IPS DF 4.7 (cell line): ENCODE measurements around the gene KCNK5.

Experiments used
- DNase-seq: peaks from one replicate; pipeline ENCODE4 v3.0.0-alpha.2; 2013; ENCODE audit warnings: low spot score; ENCODE audit errors: extremely low read depth

KCNK5 gene

DNA sequence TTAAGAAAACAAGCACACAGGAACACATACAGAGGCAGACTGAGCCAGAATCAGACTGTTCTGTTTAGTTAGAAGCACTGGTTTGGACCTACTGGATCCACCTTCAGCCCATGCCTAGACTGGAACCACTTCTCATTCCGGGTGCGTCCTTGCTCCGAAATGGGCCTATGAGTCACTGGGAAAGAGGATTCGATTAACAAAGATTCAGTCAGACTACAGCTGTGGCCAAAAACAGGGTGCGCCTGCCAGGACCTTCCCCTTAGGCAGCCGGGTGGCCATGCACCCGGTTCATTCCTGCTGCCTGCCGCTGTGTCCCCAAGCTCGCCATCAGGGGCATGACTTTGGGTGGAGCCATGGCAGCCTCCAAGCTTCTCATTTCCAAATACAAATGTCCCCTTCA is 14.5 kb upstream of the KCNK5 start:
- no peak for DNase-seq

DNA sequence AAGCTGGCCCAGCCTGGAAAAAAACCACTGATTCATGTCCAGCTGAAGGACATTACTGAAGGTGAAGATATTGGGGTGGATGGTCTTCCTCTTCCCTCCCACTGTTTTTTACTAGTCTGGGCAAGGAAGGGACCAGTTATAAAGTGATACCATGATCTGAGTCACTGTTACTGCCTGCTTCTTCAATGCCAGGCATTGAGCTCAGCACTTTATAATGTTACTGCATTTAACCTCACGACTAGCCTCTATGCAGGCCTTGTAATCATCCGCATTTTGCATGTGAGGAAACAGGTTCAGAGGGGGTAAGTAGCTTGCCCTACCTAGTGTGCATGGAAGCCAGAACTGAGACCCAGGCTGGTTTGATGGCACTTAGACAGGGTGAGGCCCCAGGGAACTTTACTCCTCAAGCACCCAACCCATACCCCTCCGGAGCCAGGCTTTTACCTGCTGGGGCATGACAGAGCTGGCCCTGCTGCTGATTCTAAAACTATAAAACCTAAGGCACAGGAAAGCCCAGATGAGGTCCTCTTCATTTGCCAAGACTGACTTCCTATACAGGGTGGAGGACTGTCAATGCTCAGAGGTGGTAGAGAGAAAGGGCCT is 11.0 kb upstream of the KCNK5 start:
- DNase-seq = no peak

DNA sequence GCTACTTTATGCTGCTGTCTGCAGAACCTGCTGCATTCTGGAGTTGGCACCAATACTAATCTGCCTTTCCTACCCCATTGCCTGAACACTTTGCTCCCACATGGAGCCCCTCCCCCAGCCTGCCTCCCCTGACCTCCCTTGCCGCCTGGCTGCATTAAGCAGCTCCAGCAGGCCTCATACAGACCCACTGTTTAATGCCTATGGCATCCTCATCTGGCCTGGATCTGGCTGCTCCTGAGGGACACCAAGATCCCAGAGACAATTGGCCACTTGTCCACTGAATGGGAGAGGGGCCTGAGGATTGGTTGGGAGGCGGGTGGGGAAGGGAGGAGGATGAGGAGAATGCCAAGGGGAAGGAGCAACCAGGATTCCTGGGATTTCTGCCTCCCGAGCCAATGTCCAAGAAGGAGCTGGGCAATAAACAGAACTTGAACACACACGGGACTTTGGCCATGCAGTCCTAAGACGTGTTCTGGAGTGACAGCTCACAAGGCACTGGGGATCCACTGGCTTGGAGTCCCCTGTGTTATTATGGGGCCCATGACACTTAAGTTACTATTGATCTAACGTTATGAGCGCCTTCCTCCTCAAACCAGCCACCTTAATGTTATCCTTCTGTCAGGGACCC is 10.4 kb upstream of the KCNK5 start:
- no peak for DNase-seq

DNA sequence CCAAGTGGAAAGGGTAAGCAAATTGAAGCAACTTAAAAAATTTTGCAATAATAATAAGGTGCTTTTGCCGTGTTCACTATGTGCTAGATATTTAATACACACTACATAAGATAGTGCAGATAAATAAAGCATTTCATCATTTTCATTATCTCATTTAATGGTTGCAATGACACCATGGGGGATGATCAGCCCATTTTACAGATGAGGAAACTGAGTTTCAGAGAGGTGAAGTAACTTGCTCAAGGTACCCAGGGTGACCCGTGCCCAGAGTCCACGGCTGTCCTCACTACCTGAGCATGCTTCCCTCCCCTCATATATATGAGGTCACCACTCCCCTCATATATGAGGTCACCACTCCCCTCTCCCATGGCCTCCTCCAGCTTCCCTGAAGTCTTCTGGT is 7.5 kb upstream of the KCNK5 start:
- no peak for DNase-seq

DNA sequence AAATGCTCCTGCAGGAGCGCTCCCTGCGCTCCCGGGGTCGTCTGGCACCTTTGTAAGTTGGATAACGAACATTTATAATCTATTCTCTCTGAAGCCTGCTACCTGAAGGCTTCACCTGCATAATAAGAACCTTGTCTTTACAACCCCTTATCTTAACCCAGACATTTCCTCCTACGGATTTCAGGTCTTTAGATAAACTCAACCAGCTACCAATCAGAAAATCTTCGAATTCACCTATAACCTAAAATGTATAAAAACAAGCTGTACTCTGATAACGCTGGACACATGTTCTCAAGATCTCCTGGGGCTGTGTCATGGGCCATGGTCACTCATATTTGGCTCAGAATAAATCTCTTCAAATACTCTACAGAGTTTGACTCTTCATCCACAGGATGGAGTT is 4.1 kb upstream of the KCNK5 start:
- no peak for DNase-seq

DNA sequence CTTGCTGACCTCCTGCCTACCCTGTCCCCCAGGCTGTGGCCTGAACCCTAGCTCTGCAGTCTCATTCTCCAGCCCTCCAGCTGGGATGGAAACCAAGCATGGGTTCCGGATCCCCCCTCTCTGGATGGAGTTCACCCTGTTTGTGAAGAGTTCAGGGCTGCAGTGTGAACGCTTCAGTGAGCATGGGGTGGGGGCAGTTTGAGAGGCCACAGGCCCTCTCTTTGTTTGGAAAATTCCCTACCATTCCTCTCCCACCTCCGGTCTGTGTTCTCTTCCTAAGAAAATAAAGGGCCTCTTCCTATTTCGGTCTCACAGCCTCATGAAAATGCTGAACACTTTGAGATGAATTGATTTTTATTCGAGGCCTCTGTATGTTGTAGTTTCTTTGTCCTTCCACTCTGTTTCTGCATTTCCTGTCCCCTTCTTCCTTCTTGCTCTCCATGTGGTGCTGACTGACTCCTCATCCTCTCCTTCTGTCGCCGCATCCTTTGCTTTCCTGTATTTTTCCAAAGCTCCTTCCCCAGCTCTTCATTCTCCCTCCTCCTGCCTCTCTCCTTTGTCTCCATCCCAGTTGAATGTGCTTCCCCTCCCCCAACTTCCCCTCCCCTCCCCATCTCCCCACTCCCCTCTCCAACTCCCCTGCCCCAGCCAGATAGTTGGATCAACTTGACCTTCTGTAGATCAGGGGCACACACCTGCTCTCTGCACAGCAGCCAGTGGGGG is 2.4 kb upstream of the KCNK5 start:
- DNase-seq = no peak

DNA sequence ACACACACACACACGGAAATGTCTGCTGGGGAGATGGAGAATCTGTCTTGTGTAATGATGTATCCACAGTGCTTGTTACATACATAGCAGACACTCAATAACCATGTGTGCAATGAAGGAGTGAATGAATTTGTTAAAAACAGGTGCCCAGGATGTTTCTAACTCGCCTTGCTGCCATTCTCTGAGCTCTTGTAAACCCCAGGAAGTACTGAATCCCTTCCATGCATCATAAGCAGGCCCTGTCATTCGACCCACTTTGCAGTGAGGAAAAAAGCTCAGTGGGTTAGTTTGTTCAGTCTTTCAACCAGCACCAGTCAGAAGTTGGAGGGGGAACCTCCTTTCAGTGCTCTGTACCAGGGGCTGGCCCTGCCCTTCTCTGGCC is 1.4 kb upstream of the KCNK5 start:
- DNase-seq = no peak

DNA sequence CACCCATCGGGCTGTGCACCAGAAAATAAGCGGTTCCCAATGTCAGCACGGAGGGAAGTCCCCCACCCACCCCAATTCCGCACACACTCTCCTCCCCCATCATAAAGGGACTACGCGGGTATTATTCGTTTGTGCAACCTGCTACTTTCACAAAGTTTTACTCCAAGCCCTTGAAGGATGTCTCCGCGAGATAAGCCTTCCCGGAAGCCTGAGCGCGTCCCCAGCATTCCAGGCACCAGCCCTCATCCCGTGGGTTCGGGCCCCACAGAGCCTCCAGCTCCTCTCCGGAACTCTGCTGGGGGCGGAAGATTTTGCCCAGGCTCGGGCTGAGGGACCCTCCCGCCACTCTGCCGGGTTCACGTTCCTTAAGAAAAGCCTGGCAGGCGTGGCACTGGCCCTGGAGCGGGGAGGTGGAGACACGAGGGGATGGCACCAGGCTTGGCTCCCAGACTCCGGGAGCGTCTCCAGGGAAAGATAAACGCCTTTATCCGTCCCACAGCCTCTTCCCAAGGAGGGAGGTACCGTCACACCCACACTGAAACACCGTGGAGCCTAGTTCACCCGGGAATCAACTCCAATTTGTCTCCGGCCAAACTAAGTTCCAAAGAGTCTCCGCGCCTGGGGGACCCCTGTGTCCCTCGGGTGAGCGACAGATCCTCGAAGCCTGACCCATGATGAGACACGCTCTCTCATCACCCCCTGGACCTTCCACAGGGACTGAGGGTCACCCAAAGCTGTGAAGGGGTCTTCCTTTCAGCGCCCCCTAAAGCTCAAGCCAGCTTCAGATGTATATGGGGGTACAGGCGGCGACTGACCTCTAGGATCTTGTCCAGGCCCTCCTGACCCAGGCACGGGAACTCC is 934 bp downstream of the KCNK5 start:
- no peak for DNase-seq

DNA sequence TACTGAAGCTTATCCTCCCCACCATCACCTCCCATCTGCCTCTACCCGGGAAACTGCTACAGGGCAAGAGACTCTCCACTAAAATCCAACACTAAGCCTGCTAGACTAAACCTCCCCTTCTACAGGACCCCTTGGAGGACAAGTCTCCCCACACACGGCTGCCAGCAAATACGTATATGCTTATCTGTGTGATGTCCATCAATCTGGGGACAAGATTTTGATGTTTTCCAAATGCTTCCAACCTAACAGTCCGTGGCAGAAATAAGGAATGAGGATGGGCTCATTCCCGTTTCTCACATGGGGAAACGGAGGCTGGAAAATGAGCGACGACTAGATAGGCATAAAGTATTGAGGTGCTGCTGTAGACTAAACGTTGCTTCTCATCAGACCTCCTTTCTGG is 1.8 kb downstream of the KCNK5 start:
- DNase-seq = no peak

DNA sequence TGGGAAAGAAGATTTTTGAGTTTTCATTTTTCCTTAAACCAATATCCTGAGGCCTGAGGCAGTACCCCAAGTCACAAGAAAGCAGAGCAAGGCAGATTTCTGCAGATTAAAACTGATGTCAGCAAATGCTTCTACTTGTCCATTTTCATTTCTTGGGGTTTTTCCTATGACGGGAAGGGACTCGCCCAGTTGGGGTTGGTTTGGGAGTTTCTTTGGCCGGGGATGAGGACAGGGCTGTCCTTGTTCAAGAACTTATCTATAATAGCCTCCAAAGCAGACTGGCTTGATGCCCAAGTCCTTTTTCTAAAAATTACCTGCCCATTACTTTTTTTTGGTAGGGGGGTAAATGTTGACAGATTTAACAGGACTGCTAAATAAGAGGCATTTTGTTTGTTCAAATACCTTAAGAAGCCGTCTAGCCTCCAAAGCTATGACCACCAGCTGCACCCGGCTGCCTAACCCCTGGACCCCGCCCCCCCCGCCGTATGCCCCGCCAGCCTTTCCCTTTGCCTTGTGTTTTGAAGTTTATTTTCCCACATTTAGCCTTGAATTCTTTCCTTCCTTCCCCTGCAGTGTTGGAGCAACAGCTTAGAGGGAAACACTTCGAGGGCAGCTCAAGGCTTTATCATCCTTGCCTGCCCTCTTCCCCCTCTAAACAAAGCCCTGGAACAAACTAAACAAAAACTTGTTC is 2.5 kb downstream of the KCNK5 start:
- DNase-seq = no peak

DNA sequence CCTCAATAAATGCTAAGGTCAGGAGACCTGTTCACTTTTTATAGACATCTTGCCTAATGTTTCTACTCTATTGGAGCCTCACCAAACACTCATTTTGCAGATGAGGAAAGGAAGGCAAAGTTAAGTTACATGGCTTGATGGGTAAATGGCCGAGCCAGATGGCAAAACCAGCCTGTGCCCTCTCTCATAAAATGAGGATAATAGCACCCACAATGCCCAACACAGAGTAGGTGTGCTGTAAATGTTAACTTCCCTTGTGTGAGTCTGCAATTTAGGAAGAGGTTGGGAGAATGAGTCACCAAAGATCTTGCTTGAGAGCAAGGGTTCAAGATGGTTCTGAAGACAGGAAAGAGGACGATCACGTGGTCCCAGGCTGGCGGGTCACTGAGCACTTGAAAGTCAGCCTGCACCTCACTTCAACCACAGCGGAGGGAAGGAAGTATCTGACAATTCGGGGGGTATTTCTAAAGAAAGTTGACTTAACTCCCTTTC is 3.3 kb downstream of the KCNK5 start:
- no peak for DNase-seq

DNA sequence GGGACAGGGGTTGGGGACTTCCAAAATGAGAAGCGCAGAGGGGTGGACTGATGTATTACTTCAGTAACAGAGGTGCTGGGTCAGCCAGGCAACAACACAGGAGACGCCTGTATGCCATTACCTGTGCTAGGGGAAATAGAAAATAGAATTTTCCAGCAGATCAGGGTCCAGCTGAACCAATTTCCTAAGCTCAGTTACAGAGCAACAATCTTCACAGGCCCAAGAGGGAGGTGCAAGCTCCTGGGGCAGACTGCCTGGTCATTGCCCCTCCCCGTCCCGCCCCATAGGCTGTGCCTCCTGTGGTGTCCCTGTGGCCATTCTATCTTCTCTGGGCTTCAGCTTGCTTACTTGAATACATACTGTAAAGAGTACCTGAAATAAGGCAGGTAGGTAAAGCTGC is 3.7 kb downstream of the KCNK5 start:
- DNase-seq = no peak

DNA sequence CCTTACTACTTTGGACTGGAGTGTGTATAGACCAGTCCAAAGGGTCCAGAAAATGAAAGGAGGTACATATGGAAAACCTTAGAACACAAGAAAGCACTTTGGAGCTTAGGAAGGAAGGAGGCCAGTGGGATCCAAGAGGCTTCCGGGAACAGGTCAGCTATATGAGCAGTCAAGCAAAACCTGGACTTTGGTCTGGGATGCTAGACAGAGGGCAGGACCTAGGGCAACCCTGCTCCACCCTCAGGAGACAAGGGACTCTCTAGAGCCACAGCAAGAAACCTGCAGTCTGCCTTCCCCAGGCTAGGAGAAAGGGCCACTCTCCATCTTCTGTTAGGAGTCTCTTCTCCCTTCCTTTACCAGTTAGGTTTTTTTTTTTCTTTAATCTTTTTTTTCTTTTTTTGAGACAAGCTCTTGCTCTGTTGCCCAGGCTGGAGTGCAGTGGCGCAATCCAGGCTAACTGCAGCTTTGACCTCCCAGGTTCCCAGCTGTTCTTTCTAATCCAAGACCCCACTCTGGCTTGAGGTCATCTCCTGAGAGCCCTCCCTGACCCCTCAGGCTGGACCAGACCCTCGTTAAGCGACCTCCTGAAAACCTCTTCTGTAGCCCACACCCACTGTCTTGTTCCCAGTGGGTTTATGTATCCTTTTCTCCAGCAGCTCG is 4.6 kb downstream of the KCNK5 start:
- DNase-seq = no peak

DNA sequence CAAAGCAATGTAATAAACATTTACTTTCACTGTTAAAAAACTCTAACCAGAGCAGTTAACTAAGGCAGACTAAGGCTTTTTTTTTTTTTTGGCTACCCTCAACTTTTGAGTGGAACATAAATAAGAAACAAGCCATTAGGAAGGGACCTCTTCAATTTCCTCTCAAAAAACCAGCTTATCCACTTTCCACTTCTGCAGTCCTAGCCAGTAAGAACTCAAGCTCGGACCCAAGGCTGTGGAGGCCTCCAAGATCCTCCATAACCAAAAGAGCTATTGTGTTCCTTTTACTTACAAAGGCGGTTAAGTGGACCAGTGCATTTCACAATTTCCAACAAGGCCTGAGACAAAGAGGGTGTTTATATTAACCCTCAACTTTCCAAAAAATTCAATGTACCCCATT is 5.3 kb downstream of the KCNK5 start:
- DNase-seq = no peak

DNA sequence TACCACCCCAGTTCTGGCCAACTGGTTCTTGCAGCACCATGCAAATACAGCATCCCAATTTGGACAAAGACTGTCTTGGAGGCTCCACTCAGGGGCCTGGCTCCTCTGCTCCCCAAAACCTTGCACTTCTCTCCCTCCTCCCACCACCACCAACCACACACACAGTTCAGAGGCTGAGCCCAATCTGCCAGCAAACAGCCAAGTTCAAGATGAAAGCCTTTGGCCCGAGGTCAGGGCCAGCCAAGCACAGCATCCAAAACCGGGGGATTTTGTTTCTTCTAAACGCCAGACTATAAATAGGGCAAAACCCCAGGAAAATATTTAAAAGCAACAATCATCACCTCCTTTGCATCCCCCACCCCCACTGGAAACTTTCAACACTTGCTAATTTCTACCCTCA is 5.7 kb downstream of the KCNK5 start:
- no peak for DNase-seq

DNA sequence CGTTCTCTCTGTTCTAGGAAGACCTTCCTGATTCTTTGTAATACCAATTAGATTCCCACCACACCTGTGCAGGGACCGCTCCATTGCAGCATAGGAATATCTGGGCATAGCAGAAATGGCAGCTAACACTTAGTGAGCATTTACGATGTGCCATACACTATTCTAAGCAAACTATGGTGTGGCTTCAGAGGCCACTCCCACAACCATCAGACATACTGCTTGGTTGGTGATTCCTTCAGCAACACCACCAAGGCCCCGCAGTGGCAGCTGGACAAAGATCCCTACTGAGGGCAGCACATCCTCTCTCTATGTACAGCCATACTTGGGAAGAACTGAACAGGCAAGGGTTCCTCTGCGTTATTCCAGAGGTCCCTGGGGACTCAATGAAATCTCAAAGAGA is 6.2 kb downstream of the KCNK5 start:
- no peak for DNase-seq

DNA sequence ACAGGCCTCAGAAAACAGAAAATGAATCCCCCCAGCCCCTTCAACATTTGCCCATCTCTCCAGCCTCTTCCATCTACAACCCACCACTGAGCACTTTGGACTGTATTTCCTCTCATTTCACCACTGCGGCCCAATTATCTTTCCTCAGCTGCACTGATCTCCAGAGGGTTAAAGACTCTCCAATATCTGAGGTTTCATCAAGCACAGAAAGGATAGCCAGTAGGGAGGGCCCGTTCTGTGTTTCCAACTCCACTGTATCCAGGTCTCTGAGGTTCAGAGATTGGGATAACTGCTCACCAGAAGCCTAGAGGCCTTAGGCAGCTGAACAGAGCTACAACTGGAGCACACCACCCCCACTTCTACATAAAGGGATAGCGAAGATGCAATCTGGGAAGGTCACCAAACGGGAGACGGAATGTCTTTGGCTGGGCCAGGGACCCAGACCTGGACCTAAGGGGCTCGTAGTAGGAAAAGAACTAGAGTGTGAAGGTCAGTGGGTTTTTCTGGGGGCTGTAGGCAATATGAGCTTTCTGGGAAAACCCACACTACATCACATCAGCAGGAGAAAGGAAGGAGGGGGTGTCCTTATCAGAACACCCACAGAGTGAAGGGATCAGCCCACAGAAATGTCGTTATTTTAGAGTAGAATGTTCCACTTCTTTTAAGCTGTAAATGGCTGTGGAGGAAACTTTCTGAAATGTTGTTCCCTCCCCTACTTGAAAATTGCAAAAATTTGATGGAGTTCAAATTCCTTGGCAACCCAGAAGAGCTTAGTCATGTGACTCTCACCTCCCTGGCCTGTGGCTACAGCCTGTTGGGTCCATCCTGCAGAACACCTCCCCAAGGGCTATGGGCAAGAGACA is 7.3 kb downstream of the KCNK5 start:
- DNase-seq = no peak

DNA sequence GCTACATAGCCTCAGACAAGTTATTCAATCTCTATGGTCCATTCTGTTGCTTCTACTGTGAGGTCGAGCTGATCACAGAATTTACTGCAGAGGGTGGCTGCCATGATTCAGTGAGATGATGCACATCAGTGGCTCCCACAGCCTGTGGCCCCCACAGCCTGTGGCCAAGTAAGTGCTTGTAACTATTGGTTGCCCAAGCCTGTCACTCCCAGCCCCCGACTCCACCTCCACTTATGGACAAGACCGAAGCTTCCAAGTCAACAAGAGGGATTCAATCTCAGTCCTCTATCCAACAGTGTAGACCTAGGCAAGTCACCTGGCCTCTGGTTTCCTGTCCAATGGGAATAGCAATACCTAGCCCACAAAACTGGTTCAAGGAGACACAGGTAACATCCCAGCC is 8.2 kb downstream of the KCNK5 start:
- no peak for DNase-seq

DNA sequence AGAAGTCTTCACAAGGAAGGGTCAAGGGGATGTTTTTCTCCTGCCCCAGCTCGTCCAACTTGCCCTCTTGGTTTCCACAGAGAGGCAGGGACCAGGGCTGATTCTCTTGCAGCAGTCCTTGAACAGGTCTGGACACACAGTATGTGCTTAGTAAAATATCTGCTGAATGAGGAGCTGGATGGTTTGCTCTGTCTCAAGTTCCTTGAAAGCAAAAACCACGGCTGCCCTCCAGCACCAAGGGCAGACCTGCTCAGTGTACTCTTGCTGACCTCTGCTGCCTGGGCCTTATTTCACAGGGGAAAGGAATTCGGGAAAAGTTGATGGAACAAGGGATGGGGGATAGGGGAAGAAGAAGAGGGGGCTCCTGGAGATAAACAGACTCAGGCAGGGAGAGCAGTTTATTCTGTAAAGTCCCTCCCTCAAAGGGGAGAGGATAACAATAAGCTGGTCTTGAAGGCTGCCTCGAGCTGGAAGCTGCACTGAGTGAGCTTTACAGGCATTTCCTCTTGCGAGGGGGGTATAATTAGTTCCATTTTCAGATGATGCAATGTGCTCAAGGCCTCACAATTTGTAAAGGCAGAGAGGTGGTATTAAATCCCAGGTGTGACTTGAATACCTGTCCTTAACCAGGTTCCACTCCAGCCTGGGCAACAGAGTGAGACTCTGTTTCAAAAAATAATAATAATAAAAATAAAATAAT is 10.3 kb downstream of the KCNK5 start:
- DNase-seq = no peak
